ENCODE results near the gene GDNF. TPM values are rescaled to one million over a fixed set of nuclear protein-coding genes. Genes with fewer than 3 reads are reported as not detected.

Gene GDNF
- total RNA-seq, 1 experiment from 2014 or later, result not detected

- BruUV-seq (replicated peaks), result no TSS peak
- no peaks in the 10 kb centered on the region for H3K4me1 Mint-ChIP-seq (ENCODE audit: low read depth, unreplicated experiment)
- CTCF ChIA-PET, result no interaction called here
- no peaks in the 10 kb centered on the region for H3K4me1 ChIP-seq
- H3K27ac Mint-ChIP-seq (ENCODE audit: unreplicated experiment), result no peak overlapping the region
- H3K27me3 ChIP-seq (replicated peaks; ENCODE audit: control insufficient read depth, insufficient read depth, low read length), result no peaks in the 10 kb centered on the region
- H3K4me3 ChIP-seq (ENCODE audit: low read depth, low read length), result no peak overlapping the region
- no peaks in the 10 kb centered on the region for H3K9me3 Mint-ChIP-seq (ENCODE audit: unreplicated experiment)
- peaks cover 6% of the 10 kb centered on the region for H3K27me3 Mint-ChIP-seq (ENCODE audit: insufficient read depth, unreplicated experiment)
- no peaks in the 10 kb centered on the region for H3K36me3 ChIP-seq (ENCODE audit: control insufficient read depth, insufficient read depth, low read length)
- peaks cover 3% of the 10 kb centered on the region; the same call in 1 of the 2 replicates for H3K9me3 ChIP-seq
- POLR2A ChIA-PET, result no interaction called here
- no peaks in the 10 kb centered on the region for H3K36me3 Mint-ChIP-seq (ENCODE audit: insufficient read depth, unreplicated experiment)
- DNase-seq, result no peak
- intact Hi-C loops (cut with micrococcal nuclease; ENCODE audit: unreplicated experiment), result no loop called here
- TF ChIP-seq CTCF (IDR thresholded peaks at IDR 0.05; ENCODE audit: insufficient read depth in 1 of 2, low read depth in 1 of 2, low read length in 1 of 2, severe bottlenecking in 1 of 2, unreplicated experiment in 1 of 2), result no peak
- H3K4me3 Mint-ChIP-seq (ENCODE audit: unreplicated experiment), result no peak overlapping the region
Observed at GRCh38 chr5:37833990-37834389, 5.9 kb downstream of the GDNF start.

GRCh38 chr5:37831821-37832534 is 7.9 kb downstream of the GDNF start:
- Mint-ChIP-seq H3K36me3 (ENCODE audit: insufficient read depth, unreplicated experiment) (no peaks in the 10 kb centered on the region), H3K9me3 (ENCODE audit: unreplicated experiment) (no peaks in the 10 kb centered on the region), H3K27ac (ENCODE audit: unreplicated experiment) (no peak overlapping the region), H3K4me3 (ENCODE audit: unreplicated experiment) (no peak overlapping the region), H3K27me3 (ENCODE audit: insufficient read depth, unreplicated experiment) (peaks cover 6% of the 10 kb centered on the region), H3K4me1 (ENCODE audit: low read depth, unreplicated experiment) (no peaks in the 10 kb centered on the region)
- intact Hi-C loops (cut with micrococcal nuclease; ENCODE audit: unreplicated experiment), result no loop called here
- Histone ChIP-seq H3K36me3 (ENCODE audit: control insufficient read depth, insufficient read depth, low read length) (no peaks in the 10 kb centered on the region), H3K9me3 (peaks cover 3% of the 10 kb centered on the region; the same call in 1 of the 2 replicates), H3K27me3 (replicated peaks; ENCODE audit: control insufficient read depth, insufficient read depth, low read length) (no peaks in the 10 kb centered on the region), H3K4me3 (ENCODE audit: low read depth, low read length) (no peak overlapping the region), H3K4me1 (no peaks in the 10 kb centered on the region)
- BruUV-seq (replicated peaks), result no TSS peak
- POLR2A ChIA-PET, result no interaction called here
- no peak for DNase-seq
- CTCF ChIA-PET, result no interaction called here
- no peak for TF ChIP-seq CTCF (IDR thresholded peaks at IDR 0.05; ENCODE audit: insufficient read depth in 1 of 2, low read depth in 1 of 2, low read length in 1 of 2, severe bottlenecking in 1 of 2, unreplicated experiment in 1 of 2)

GRCh38 chr5:37830348-37830747 is 9.5 kb downstream of the GDNF start:
- ChIA-PET CTCF (no interaction called here), POLR2A (no interaction called here)
- Mint-ChIP-seq H3K27me3 (ENCODE audit: insufficient read depth, unreplicated experiment) (peaks cover 6% of the 10 kb centered on the region), H3K4me1 (ENCODE audit: low read depth, unreplicated experiment) (no peaks in the 10 kb centered on the region), H3K9me3 (ENCODE audit: unreplicated experiment) (no peaks in the 10 kb centered on the region), H3K27ac (ENCODE audit: unreplicated experiment) (no peak overlapping the region), H3K36me3 (ENCODE audit: insufficient read depth, unreplicated experiment) (no peaks in the 10 kb centered on the region), H3K4me3 (ENCODE audit: unreplicated experiment) (no peak overlapping the region)
- no TSS peak for BruUV-seq (replicated peaks)
- H3K4me3 ChIP-seq (ENCODE audit: low read depth, low read length), result no peak overlapping the region
- no peak for TF ChIP-seq CTCF (IDR thresholded peaks at IDR 0.05; ENCODE audit: insufficient read depth in 1 of 2, low read depth in 1 of 2, low read length in 1 of 2, severe bottlenecking in 1 of 2, unreplicated experiment in 1 of 2)
- H3K36me3 ChIP-seq (ENCODE audit: control insufficient read depth, insufficient read depth, low read length), result no peaks in the 10 kb centered on the region
- H3K27me3 ChIP-seq (replicated peaks; ENCODE audit: control insufficient read depth, insufficient read depth, low read length), result no peaks in the 10 kb centered on the region
- intact Hi-C loops (cut with micrococcal nuclease; ENCODE audit: unreplicated experiment), result no loop called here
- H3K4me1 ChIP-seq, result no peaks in the 10 kb centered on the region
- H3K9me3 ChIP-seq, result no peaks in the 10 kb centered on the region
- no peak for DNase-seq

Measured in Caco-2 (cell line).